22Rv1 (cell line): Measurements from ENCODE around the gene BNIP2.
"Not testable (repeated sequence)": the region's sequence is repeated elsewhere in the genome, so short reads cannot be mapped to it uniquely, and the experiment has no call there.

ENCODE experiments used
- ZFX ChIP-seq: fragments of 450-650 bp; IDR thresholded peaks from 2 replicates; pipeline ENCODE4 v1.6.1; 2017; ENCODE audit warnings: antibody characterized with exemption, borderline replicate concordance
- TF ChIP-seq, protein P1 (sequence below): fragments of 450-650 bp; IDR thresholded peaks from 2 replicates; pipeline ENCODE4 v1.5.1; 2017; ENCODE audit warnings: mild to moderate bottlenecking

DNA sequence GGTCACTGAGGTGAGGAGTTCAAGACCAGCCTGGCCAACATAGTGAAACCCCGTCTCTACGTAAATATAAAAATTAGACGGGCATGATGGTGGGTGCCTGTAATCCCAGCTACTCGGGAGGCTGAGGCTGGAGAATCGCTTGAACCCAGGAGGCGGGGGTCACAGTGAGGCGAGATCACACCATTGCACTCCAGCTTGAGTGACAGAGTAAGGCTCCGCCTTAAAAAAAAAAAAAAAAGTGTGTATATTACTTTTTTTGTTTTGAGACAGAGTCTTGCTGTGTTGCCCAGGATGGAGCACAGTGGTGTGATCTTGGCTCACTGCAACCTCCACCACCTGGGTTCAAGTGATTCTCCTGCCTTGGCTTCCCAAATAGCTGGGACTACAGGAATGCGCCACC lies 43.3 kb downstream of the BNIP2 start:
- TF ChIP-seq, protein P1, sequence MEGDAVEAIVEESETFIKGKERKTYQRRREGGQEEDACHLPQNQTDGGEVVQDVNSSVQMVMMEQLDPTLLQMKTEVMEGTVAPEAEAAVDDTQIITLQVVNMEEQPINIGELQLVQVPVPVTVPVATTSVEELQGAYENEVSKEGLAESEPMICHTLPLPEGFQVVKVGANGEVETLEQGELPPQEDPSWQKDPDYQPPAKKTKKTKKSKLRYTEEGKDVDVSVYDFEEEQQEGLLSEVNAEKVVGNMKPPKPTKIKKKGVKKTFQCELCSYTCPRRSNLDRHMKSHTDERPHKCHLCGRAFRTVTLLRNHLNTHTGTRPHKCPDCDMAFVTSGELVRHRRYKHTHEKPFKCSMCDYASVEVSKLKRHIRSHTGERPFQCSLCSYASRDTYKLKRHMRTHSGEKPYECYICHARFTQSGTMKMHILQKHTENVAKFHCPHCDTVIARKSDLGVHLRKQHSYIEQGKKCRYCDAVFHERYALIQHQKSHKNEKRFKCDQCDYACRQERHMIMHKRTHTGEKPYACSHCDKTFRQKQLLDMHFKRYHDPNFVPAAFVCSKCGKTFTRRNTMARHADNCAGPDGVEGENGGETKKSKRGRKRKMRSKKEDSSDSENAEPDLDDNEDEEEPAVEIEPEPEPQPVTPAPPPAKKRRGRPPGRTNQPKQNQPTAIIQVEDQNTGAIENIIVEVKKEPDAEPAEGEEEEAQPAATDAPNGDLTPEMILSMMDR, result not testable (repeated sequence)
- TF ChIP-seq ZFX, result not testable (repeated sequence)
